Endometrial microvascular endothelial cells (primary cell): ENCODE results near the gene SPSB1. TPM values are rescaled to one million over a fixed set of nuclear protein-coding genes. Genes with fewer than 3 reads are reported as not detected.

Experiments
- in situ Hi-C: cut with HindIII; loops from 2 replicates; pipeline ENCODE4 v1.10.0; 2017; ENCODE audit warnings: low sequenced_read_pairs, low pct_unique_long_range_greater_than_20kb; ENCODE audit errors: inconsistent ontology term
- total RNA-seq: library from RNA; depleted of rRNA; stranded (reverse); fragments of >200 nt; gene quantifications from one replicate; pipeline ENCODE4 v1.2.3, GENCODE V29; 2015; ENCODE audit errors: inconsistent ontology term

SPSB1 gene
- total RNA-seq, 1 donor from 2014 or later: 16.1 TPM

DNA sequence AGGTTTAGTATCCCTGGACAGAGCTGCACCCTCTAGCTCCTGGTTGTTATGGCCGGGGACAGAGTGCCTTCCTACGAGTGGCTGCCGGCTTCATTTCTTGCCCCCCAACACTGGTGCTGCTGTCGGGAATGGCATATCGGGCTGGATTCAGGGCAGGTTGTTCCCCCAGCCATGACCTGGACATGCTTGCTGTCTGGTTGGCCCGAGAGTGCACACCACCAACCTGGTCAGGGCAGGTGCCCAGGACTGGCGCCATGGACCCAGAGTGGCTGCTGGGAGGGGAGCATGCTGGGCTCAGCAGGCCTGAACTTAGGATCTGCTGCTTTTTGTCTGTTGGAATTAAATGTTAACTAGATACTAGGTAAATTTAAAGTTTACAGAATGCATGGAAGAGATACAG is 36.4 kb upstream of the SPSB1 start:
- in situ Hi-C loops: no loop called here

DNA sequence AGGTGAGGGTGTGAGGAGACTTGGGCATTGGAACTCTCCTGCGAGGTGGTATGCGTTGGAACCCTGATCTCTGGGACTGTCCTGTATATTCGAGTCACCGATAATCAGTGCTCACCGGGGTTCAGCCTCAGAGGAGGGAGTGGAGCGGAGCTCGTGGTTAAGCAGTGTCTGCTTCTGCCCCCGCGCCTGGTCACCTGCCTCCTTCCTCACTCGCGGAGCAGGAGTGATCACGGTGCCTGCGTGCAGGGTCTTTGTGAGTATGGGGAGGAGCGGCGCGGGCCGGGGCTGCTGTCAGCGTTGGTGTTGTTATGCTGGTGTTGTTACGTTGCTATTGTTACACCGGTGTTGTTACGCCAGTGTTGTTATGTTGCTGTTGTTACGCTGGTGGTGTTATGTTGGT is 34.8 kb upstream of the SPSB1 start:
- in situ Hi-C loops: no loop called here

DNA sequence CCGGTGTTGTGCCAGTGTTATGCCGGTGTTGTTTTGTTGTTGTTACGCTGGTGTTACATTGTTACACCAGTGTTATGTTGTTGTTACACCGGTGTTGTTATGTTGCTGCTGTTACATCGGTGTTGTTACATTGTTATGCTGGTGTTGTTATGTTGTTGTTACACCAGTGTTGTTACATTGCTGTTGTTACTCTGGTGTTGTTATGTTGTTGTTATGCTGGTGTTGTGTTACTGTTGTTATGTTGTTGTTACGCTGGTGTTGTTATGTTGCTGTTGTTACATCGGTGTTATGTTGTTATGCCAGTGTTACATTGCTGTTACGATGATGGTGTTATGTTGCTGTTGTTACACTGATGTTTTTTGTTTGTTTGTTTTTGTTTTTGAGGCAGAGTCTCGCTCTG is 34.1 kb upstream of the SPSB1 start:
- in situ Hi-C loops: no loop called here

DNA sequence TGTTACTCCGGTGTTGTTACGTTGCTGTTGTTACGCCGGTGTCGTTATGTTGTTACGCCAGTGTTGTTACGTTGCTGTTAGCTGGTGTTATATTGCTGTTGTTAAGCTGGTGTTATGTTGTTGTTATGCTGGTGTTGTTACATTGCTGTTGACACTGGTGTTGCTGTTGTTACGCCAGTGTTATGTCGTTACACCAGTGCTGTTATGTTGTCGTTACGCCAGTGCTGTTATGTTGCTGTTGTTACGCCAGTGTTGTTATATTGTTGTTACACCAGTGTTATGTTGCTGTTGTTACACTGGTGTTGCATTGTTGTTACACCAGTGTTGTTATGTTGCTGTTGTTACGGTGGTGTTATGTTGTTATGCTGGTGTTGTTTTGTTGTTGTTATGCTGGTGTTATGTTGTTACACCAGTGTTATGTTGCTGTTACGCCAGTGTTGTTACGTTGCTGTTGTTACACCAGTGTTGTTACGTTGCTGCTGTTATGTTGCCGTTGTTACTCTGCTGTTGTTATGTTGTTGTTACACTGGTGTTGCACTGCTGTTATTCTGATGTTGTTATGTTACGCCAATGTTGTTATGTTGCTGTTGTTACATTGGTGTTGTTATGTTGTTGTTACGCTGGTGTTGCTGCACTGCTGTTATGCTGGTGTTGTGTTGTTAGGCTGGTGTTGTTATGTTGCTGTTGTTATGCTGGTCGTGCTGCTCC is 32.5 kb upstream of the SPSB1 start:
- in situ Hi-C loops: no loop called here

DNA sequence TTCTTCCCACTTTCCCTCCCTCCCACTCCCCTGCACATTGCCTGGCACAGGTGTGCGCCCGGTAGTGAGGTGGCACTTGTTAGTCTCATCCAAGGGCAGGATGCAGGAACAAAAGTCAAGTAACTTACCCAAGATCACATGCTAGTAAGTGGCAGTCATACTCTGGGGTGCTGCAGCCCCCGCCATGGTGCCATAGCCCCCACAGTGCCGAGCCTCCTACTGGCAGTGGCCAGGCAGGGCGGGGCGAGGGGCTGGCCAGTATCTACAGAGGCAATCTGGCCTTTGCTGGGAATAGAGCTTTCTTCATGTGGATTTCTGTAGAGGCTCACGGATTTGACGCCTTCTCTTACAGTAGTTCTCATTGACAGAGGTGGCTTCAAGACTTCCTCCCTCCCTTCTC is 31.2 kb upstream of the SPSB1 start:
- in situ Hi-C loops: no loop called here

DNA sequence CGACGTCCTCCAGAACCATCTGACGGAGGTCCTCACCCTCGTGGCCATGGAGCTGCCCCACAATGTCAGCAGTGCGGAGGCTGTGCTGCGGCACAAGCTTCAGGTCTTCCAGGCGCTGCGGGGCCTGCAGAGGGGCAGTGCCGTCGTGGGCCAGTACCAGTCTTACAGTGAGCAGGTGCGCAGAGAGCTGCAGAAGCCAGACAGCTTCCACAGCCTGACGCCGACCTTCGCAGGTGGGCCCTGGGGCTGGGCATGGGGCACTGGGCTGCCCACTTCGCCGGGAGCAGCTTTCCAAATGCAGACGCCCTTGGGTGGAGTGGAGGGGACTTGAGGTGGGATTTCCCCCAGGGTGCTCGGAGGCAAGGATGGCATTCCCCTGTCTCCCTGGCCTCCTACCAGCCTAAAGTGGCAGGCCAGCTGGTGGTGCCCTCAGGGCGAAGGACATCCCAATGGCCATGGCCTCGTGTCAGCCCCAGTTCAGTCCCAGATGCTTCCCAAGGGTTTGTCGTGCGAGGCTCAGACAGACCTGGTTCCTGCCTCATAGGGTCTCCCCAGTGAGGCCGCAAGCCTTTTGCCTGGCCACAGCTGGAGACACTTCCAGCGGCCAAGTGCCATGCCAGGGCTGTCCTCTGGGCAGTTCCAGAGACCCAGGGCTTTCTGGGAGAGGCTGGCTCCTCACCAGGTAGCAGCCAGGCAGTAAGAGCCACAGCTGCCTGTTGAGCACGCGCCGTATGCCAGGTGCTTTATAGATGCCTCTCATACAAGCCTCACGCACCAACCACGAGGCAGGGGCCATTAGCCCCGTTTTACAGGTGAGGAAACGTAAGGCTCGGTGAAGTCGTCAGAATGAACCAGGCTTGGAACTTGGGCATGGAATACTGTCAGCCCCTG is 30.4 kb upstream of the SPSB1 start:
- in situ Hi-C loops: no loop called here

DNA sequence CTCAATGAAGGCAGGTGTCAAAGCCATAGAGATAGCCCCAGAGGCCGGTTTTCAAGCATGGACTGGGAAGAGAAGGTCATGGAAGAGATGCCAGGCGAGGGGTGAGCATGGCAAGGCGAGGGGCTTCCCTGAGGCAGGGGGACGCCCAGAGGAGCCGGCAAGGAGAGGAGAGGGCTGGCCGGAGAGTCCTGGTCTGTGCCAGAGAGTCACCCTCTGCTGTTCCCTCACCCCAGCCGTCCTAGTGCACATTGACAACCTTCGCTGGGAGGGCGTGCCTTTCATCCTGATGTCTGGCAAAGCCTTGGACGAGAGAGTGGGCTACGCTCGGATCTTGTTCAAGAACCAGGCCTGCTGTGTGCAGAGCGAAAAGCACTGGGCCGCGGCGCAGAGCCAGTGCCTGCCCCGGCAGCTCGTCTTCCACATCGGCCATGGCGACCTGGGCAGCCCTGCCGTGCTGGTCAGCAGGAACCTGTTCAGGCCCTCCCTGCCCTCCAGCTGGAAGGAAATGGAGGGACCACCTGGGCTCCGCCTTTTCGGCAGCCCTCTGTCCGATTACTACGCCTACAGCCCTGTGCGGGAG is 29.3 kb upstream of the SPSB1 start:
- in situ Hi-C loops: no loop called here

DNA sequence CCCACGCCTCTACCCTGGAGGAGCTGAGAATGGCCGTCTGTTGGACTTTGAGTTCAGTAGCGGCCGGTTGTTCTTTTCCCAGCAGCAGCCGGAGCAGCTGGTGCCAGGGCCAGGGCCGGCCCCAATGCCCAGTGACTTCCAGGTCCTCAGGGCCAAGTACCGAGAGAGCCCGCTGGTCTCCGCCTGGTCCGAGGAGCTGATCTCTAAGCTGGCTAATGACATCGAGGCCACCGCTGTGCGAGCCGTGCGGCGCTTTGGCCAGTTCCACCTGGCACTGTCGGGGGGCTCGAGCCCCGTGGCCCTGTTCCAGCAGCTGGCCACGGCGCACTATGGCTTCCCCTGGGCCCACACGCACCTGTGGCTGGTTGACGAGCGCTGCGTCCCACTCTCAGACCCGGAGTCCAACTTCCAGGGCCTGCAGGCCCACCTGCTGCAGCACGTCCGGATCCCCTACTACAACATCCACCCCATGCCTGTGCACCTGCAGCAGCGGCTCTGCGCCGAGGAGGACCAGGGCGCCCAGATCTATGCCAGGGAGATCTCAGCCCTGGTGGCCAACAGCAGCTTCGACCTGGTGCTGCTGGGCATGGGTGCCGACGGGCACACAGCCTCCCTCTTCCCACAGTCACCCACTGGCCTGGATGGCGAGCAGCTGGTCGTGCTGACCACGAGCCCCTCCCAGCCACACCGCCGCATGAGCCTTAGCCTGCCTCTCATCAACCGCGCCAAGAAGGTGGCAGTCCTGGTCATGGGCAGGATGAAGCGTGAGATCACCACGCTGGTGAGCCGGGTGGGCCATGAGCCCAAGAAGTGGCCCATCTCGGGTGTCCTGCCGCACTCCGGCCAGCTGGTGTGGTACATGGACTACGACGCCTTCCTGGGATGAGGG is 28.5 kb upstream of the SPSB1 start:
- in situ Hi-C loops: no loop called here

DNA sequence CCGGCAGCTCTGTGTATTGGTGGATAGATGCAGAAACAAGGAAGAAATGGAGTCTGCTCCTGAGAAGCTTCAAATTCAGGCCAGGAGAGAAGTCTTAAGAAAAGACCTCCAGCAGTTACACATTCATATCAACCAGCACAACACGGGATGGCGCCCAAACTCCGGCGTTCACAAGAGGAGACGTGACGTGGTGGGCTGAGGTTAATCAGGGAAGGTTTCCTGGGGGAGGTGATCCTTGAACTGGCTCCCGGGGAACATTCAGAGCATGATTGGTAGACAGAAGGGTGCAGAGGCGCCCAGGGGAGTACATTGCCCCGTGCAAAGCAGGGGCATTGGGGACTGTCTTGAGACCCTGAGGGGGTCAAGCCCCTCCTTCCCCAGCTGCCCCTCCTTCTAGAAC is 27.7 kb upstream of the SPSB1 start:
- in situ Hi-C loops: no loop called here

DNA sequence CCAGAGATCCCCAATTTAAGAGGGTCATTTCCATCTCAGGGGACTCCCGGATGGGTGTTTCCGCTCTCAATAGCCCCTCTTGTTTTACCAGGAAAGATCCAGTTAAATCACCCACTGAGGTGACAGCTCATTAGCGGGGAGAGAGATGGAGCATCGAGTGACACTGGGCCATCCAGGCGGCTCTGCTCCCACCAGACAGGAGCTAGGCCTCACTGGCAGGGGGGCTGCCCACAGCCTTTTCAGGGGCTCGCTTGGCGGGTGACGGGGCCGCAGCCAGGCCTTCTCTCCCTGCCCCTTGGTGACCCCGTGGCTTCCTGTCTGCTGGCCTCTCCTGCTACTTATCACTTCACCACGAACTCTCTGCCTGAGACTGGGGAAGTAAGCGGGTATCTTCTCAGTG is 26.7 kb upstream of the SPSB1 start:
- in situ Hi-C loops: no loop called here

DNA sequence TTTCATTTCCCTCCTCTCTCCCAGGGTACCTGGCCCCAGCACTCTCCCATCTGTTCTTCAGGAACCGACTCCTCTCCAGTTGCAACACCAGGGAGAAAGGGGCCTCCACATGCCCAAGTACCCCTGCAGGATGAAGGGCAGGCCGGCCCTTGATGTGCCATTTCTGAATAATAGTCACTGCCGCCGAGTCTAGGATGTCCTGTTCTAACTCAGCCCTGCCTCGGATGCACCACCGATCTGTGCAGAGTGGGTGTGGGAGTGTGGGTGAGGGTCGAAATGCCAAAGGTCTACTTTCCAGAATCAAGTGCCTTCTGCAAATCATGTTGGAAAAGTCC is 25.4 kb upstream of the SPSB1 start:
- in situ Hi-C loops: no loop called here

DNA sequence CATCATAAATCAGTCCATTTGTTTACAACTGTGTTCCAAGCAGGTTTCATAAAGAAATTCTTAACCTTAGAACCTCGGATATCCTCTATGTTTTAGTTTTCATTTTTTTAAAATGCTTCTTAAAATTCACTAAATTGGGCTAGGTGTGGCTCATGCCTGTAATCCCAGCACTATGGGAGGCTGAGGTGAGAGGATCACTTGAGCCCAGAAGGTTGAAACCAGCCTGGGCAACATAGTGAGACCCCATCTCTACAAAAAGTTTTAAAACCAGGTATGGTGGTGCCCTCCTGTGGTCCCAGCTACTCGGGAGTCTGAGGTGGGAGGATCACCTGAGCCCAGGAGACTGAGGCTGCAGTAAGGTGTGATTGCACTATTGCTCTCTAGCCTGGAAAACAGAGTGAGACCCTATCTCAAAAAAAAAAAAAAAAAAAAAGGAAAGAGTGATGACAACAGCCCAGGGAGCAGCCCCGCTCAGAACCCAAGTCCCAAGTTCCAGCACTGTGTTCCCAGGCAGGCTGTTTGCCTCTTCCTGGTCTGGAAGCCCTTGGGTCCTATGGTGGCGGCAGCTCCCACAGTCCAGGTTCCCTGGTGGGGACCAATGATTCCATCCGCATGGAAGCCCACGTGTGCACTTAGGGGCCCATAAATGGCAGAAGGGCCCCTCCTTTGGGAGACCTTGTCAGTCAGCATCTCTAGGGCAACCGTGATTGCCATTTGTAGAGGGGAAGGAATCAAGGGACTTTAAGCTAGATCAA is 24.7 kb upstream of the SPSB1 start:
- in situ Hi-C loops: no loop called here

DNA sequence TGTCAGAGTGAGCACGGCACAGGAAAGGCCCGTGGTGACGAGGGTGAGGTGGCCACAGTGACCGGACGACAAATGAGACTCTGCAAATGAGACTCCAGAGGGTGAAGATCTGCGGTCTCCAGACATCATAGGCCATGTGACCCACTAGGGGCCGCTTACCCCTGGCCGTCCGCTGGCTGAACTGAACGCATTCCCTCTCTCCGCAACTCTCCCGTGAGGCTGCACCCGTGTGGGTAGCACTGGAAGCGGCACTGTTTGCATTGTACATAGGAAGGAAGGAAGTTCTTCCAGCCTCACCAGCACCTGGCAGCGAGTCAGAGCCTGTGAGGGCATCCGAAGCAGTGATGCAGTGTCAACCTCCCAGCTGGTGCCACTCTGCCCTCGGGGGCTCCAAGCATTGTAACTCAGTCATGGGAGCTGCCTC is 23.6 kb upstream of the SPSB1 start:
- in situ Hi-C loops: no loop called here

DNA sequence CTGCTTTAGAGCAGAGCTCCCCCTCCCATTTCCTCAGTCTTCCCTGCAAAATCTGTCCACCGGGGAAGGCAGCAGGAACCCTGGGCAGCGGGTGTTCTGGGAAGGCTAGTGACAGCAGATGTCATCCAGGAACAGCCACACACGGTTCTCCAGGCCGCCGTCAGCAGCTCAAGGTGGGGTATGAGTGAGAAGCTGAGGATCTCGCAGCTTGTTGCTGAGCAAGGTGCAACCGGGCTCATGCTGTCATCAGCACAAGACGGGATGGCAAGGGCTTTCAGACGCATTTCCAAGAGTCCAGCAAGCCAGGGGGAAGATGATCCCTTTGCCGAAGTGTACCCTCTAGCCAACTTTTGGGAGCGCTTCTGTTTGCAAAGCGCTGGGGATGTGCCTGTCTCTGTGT is 23.0 kb upstream of the SPSB1 start:
- in situ Hi-C loops: no loop called here

DNA sequence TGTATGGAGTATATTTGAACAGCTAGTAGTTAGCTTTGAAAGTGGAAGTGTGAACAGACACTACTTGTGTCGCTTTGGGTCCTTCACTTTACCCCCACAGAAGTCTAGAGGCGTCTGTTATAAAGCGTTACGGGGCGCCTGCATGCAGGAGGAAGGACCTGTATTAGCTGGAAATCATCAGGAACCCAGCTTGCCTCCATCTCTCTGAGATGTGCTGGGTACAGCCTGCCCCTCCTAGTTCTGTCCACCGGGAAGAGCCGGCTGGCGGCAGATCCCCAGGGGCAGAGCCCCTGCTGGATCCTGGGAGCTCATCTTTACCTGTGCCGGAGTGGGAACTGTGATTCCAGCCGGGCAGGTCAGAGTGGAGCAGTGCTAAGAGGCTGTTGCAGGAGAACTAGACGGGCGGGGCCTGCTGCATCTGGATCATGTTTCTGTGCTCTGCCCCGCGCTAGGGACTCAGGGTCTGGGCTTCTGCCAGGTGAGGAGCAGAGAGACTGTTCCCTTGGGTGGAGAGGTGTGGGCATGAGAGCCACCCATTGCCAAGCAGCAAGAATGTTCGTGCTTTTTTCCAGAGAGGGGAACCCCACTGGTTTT is 22.3 kb upstream of the SPSB1 start:
- in situ Hi-C loops: no loop called here

DNA sequence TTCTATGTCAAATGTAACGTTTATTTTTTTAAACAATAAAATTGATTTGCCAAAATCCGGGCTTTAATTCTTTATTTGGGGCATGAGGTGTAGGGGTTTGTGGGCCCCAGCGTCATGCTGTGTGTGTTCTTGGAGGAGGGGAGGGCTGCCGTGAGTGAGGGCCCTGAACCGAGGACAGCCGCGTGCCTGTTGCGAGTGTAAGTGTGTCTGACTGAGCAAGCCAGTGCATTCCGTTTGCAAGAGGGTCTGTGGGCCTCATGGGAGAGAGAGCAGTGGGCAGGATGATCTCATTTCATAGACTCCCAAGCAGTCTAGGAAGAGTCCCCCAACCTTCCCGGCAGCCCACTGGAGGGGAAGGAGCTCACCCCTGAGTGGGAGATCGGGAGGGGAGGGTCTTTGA is 21.4 kb upstream of the SPSB1 start:
- in situ Hi-C loops: no loop called here

DNA sequence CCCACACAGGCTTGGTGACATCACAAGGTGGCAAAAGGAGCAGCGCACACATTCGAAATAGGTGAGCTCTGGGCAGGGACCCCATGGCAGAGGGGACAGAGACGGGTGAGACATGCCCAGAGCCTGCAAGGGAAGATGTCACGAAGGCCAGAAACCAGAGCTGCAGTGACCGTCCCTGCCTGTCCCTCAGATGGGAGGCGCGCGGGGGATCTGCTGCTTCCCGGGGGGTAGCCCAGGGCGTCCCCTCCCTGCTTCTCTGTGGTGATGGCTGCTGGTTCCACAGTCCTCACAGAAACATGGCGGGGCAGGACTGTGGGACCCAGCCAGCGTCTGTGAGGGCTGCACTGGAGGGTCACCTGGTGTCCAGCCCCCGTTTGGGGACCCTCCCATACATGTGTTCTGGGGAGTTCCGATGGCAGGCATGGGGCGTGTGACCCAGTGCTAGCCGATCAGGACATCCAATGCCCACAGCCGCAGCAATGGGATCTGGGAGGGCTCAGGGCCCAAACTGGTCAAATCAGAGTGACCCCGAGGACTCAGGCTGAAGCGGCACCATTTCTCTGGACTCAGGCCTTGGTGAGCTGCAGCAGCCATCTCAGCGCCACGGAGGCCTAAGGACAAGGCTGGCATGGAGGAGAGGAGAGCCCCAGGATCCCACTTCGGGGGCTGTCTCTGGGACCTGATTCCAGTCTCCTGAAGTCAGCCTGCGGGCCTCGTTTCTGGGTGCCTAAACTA is 20.7 kb upstream of the SPSB1 start:
- in situ Hi-C loops: no loop called here

DNA sequence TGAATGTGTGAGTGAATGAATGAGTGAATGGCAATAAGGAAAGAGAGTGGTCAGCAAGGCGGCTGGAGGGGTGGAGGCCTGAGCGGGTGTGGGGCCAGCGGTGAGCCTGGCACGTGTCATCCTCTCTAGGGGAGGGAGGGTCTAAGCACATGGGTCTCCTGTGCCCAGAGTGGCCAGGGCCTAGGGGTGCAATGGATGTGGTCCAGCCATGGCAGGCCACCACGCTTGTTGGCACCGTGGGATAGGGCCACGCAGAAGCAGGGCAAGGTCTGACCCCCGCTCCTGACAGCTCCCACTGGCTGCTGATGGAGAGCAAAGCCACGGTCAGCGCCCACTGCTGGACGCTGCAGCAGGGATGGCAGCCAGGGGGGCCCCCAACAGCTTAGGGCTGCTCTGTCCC is 19.5 kb upstream of the SPSB1 start:
- in situ Hi-C loops: no loop called here
